ENCODE data around the gene SPINK6.

GRCh38 chr5:148191010-148191409 is 11.8 kb upstream of the SPINK6 start:
- TF ChIP-seq CTCF (IDR thresholded peaks at IDR 0.05), result no peak
- no peak for TF ChIP-seq POLR2A (IDR thresholded peaks at IDR 0.05)
